Naive B cell (primary cell): Measurements from ENCODE around the gene FLOT1. TPM values are rescaled to one million over a fixed set of nuclear protein-coding genes. Genes with fewer than 3 reads are reported as not detected.
"Not testable (repeated sequence)": the region's sequence is repeated elsewhere in the genome, so short reads cannot be mapped to it uniquely, and the experiment has no call there.

Experiments used
- ATAC-seq, 2 donors: fragments of 150-1000 bp; cut with Tn5 transposase; 2 replicates each; pipeline ENCODE4 v1.10.0; 2021; ENCODE audit warnings: low read depth in 2 of 2, mild to moderate bottlenecking in 2 of 2, moderate library complexity in 2 of 2
- DNase-seq: peaks from one replicate; pipeline ENCODE4 v3.0.0; 2022
- H3K27ac Mint-ChIP-seq, 6 donors: one replicate each; pipeline ENCODE4 v1.8.0; 2020 to 2022; ENCODE audit warnings: mild to moderate bottlenecking in 6 of 6, mixed read lengths in 6 of 6, moderate library complexity in 5 of 6, inconsistent platforms in 2 of 6
- H3K27me3 Mint-ChIP-seq, 3 donors: one replicate each; pipeline ENCODE4 v1.8.0; 2021 to 2022; ENCODE audit warnings: mixed read lengths in 3 of 3, mild to moderate bottlenecking in 1 of 3
- H3K36me3 Mint-ChIP-seq, 2 donors: one replicate each; pipeline ENCODE4 v1.8.0; 2020 to 2022; ENCODE audit warnings: mixed read lengths in 2 of 2, inconsistent platforms in 1 of 2, mild to moderate bottlenecking in 1 of 2
- H3K4me1 Mint-ChIP-seq, 3 donors: one replicate each; pipeline ENCODE4 v1.8.0; 2020 to 2022; ENCODE audit warnings: mixed read lengths in 3 of 3, inconsistent platforms in 1 of 3, mild to moderate bottlenecking in 1 of 3, moderate library complexity in 1 of 3
- H3K4me3 Mint-ChIP-seq, 8 donors: one replicate each; pipeline ENCODE4 v1.8.0; 2020 to 2022; ENCODE audit warnings: mild to moderate bottlenecking in 8 of 8, mixed read lengths in 8 of 8, moderate library complexity in 8 of 8, inconsistent platforms in 2 of 8
- H3K9me3 Mint-ChIP-seq, 7 donors: one replicate each; pipeline ENCODE4 v1.8.0; 2020 to 2022; ENCODE audit warnings: mixed read lengths in 7 of 7, mild to moderate bottlenecking in 5 of 7, inconsistent platforms in 2 of 7, moderate library complexity in 1 of 7
- polyA plus RNA-seq, 6 donors: library from polyadenylated mRNA; unstranded; fragments of 300-500 nt; fragmentation: Illumina TruSeq; gene quantifications; one replicate each; pipeline ENCODE4 v1.2.3, GENCODE V29; 2021; ENCODE audit warnings: low read depth in 6 of 6

FLOT1 gene
- polyA plus RNA-seq, 6 donors from 2014 or later, result 43.5 to 65.2 (median 52.4) TPM

DNA sequence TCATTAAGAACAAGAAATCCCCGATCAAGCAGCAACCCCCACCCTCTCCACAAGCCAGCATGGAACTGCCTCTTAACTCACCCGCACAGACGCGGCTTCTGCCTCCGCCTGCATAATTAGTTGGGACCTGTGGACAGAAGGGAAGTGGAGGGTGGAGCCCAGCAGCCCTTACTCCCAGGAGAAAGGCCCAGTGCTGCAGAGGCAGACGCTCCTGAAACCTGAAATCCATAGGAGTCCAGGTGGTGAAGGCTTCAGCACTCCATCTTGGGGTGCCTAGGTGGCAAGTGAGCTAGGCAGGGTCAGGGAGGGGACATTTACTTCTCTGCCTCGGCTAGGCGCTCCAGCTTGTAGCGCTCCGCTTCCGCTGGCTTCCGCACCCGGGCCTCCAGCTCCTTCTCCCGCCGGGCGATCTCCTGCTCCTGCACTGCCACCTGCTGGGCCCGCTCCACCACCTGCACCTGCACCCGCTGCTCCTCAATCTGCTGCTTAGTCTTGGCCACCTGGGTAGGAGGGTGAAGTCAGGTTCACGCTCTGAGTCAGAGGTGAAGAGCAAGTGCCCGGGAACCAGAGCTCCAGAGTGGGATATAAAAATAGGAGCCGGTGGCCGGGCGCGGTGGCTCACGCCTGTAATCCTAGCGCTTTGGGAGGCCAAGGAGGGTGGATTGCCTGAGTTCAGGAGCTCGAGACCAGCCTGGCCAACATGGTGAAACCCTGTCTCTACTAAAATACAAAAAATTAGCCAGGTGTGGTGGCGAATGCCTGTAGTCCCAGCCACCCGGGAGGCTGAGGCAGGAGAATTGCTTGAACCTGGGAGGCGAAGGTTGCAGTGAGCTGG is 11.7 kb downstream of the FLOT1 start:
- peak overlapping the region in 2 of 6 donors; percentile 39 to 53 for H3K27ac Mint-ChIP-seq
- H3K4me1 Mint-ChIP-seq, result peaks cover 15 to 33% (median 17%) of the 10 kb centered on the region in 3 donors
- ATAC-seq, result peak; percentile 77 to 80
- H3K9me3 Mint-ChIP-seq, result no peaks in the 10 kb centered on the region
- H3K36me3 Mint-ChIP-seq, result no peaks in the 10 kb centered on the region
- DNase-seq, result peak; percentile 74
- H3K4me3 Mint-ChIP-seq, result peak overlapping the region in 5 of 8 donors; percentile 25 to 52 (median 32)
- no peaks in the 10 kb centered on the region for H3K27me3 Mint-ChIP-seq

DNA sequence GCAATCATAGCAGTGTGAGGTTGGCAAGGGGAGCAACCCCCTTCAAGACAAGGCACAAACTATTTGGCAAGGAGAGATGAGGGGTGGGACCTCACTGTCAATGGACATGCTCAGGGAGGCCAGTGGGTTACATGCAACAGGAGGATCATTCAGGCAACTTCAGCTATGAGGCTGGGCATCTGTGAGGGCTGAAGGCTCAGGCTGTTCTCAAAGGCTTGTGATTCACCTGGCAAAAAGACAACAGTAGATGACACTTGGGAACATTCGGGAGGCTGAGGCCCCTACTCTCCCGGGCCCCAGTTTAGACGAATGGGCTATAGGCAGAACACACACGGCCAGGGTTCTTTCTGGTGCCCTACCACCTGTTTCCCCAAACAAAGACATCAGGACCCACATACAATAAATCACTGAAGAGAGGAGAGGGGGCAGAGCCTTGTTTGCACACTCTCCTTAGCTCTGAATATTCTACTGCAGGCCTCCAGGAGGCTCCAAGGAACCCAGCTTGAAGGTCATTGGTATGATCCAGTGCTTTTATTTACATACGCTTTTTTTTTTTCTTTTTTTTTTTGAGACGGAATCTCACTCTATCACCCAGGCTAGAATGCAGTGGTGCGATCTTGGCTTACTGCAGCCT is 14.4 kb downstream of the FLOT1 start:
- Mint-ChIP-seq H3K4me1 (peaks cover 19 to 41% (median 34%) of the 10 kb centered on the region in 3 donors), H3K4me3 (no peak overlapping the region), H3K27me3 (no peaks in the 10 kb centered on the region), H3K27ac (peak overlapping the region in 3 of 6 donors; percentile 22 to 83 (median 81)), H3K36me3 (peaks cover under 1 to 19% of the 10 kb centered on the region in 2 donors), H3K9me3 (no peaks in the 10 kb centered on the region)
- no peak for ATAC-seq
- no peak for DNase-seq

DNA sequence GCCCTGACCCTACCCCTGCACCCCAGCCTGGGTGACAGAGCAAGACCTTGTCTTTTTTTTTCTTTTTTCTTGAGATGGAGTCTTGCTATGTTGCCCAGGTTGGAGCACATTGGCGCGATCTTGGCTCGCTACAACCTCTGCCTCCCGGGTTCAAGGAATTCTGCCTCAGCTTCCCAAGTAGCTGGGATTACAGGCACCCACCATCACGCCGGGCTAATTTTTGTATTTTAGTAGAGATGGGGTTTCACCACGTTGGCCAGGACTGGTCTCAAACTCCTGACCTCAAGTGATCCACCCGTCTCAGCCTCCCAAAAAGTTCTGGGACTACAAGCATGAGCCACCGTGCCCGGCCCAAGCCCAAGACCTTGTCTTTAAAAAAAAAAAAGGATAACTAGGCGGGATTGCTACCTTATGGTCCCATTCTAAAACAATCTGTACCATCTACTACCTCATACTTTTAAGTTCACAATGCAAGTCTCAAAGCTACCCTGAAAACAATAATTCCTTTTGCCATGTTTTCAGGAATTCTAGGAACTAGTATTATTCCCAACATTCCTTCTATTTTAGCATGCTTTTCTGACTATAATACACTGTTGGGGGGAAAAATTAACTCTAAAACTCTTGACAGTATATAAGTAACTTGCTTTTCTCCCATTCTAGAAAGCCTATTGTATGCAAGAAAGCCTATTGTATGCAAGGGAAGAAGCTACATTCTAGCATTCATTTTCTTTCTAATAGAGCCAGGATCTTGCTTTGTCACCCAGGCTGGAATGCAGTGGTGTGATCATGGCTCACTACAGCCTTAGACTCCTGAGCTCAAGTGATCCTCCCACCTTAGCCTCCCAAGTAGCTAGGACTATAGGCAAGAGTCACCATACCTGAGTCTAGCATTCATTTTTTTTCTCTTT is 15.7 kb downstream of the FLOT1 start:
- peaks cover 30 to 48% (median 46%) of the 10 kb centered on the region in 3 donors for H3K4me1 Mint-ChIP-seq
- H3K4me3 Mint-ChIP-seq, result no peak overlapping the region
- H3K9me3 Mint-ChIP-seq, result no peaks in the 10 kb centered on the region
- no peaks in the 10 kb centered on the region for H3K27me3 Mint-ChIP-seq
- no peak for DNase-seq
- peaks cover 7 to 25% of the 10 kb centered on the region in 2 donors for H3K36me3 Mint-ChIP-seq
- peak overlapping the region in 2 of 6 donors; percentile 53 to 62 for H3K27ac Mint-ChIP-seq
- no peak for ATAC-seq

DNA sequence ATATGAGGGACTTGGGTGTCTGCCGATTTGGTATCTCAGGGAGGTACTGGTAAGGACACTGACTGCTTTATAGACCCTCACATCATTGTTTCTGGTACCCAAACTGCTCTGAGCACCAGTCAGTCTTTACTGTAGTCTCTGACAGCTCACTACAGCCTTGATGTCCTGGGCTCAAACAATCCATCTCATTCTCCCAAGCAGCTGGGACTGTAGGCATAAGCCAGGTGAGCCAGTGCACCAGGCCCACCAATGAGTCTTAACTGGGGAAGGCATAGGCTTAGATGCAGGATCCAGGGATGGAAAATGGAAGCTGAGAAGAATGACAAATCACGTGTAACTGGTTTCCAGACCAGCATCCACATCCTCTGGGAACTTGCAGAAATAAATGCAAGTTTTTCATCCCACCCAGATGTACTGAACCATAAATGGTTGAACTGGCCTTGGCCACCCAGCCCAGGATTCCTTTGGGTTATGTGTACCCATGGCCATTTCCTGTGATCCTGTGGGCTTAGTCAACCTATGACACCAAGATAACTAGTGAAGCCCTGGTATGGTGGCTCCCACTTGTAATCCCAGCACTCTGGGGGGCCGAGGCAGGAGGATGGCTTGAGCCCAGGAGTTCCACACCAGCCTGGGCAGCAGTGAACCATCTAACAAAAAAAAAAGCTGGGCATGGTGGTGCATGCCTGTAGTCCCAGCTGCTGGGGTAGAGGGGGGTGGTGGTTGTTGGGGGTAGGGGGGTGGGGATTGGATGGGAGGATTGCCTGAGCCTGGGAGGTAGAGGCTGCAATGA is 16.6 kb downstream of the FLOT1 start:
- Mint-ChIP-seq H3K4me1 (peaks cover 31 to 50% (median 48%) of the 10 kb centered on the region in 3 donors), H3K36me3 (peaks cover 7 to 25% of the 10 kb centered on the region in 2 donors), H3K4me3 (no peak overlapping the region)

DNA sequence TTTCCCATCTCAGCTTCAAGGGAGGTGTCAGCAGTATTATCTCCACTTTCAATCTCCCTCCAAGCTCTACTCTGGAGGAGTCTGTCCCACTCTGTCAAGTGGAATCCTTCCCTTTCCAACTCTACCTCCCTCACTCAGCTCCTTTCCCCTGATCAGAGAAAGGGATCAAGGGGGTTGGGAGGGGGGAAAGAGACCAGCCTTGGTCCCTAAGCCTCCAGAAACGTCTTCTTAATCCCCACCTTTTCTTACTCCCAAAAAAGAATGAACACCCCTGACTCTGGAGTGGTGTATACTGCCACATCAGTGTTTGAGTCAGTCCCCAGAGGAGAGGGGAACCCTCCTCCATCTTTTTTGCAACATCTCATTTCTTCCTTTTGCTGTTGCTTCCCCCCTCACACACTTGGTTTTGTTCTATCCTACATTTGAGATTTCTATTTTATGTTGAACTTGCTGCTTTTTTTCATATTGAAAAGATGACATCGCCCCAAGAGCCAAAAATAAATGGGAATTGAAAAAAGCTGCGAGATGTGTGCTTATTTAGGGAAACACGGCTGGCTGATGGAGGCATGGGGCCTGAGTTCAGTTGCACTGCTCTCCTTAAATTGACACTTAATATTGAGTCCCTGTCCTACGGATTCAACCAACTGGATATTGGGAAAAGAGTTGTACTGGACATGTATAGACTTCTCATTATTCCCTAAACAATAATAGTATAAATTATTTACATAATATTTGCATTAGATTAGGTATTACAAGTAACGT is 17.4 kb downstream of the FLOT1 start:
- DNase-seq, result no peak
- H3K36me3 Mint-ChIP-seq, result peaks cover 7 to 25% of the 10 kb centered on the region in 2 donors
- no peak for ATAC-seq
- H3K9me3 Mint-ChIP-seq, result no peaks in the 10 kb centered on the region
- no peak overlapping the region for H3K4me3 Mint-ChIP-seq
- no peaks in the 10 kb centered on the region for H3K27me3 Mint-ChIP-seq
- H3K4me1 Mint-ChIP-seq, result peaks cover 23 to 42% (median 41%) of the 10 kb centered on the region in 3 donors
- H3K27ac Mint-ChIP-seq, result peak overlapping the region in 3 of 6 donors; percentile 69 to 81 (median 73)

More for the DNA sequence above, 16.6 kb downstream of the FLOT1 start:
- DNase-seq (no peak), ATAC-seq (no peak)
- Mint-ChIP-seq H3K27ac (peak overlapping the region in 4 of 6 donors; percentile 42 to 75 (median 69)), H3K9me3 (no peaks in the 10 kb centered on the region), H3K27me3 (no peaks in the 10 kb centered on the region)

DNA sequence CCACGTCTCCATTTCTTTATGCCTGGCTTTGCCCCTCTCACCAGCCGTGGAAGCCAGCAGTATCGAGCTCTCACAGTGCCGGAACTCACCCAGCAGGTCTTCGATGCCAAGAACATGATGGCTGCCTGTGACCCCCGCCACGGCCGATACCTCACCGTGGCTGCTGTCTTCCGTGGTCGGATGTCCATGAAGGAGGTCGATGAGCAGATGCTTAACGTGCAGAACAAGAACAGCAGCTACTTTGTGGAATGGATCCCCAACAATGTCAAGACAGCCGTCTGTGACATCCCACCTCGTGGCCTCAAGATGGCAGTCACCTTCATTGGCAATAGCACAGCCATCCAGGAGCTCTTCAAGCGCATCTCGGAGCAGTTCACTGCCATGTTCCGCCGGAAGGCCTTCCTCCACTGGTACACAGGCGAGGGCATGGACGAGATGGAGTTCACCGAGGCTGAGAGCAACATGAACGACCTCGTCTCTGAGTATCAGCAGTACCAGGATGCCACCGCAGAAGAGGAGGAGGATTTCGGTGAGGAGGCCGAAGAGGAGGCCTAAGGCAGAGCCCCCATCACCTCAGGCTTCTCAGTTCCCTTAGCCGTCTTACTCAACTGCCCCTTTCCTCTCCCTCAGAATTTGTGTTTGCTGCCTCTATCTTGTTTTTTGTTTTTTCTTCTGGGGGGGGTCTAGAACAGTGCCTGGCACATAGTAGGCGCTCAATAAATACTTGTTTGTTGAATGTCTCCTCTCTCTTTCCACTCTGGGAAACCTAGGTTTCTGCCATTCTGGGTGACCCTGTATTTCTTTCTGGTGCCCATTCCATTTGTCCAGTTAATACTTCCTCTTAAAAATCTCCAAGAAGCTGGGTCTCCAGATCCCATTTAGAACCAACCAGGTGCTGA is 18.4 kb downstream of the FLOT1 start:
- peaks cover 7 to 25% of the 10 kb centered on the region in 2 donors for H3K36me3 Mint-ChIP-seq
- H3K4me1 Mint-ChIP-seq, result peaks cover 30 to 47% (median 44%) of the 10 kb centered on the region in 3 donors
- H3K27ac Mint-ChIP-seq, result peak overlapping the region in 4 of 6 donors; percentile 30 to 73 (median 65)
- DNase-seq, H3K27me3 Mint-ChIP-seq, ATAC-seq, H3K9me3 Mint-ChIP-seq: not testable (repeated sequence)
- peak overlapping the region in 5 of 8 donors; percentile 3 to 75 (median 41) for H3K4me3 Mint-ChIP-seq

DNA sequence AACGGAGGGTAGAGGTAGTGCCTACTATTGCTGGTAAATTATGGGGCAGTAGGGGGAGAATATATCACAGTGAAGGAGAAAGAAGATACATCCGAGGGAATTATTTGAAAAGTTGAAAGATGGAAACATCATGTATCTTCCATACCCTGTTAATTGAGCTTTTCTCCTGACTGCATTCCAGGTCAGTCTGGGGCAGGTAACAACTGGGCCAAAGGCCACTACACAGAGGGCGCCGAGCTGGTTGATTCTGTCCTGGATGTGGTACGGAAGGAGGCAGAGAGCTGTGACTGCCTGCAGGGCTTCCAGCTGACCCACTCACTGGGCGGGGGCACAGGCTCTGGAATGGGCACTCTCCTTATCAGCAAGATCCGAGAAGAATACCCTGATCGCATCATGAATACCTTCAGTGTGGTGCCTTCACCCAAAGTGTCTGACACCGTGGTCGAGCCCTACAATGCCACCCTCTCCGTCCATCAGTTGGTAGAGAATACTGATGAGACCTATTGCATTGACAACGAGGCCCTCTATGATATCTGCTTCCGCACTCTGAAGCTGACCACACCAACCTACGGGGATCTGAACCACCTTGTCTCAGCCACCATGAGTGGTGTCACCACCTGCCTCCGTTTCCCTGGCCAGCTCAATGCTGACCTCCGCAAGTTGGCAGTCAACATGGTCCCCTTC is 19.2 kb downstream of the FLOT1 start:
- Mint-ChIP-seq H3K4me1 (peaks cover 30 to 51% (median 44%) of the 10 kb centered on the region in 3 donors), H3K4me3 (peak overlapping the region in 5 of 8 donors; percentile 41 to 100 (median 95)), H3K36me3 (peaks cover 7 to 25% of the 10 kb centered on the region in 2 donors), H3K27ac (peak overlapping the region in 5 of 6 donors; percentile 30 to 97 (median 68))
- ATAC-seq, H3K9me3 Mint-ChIP-seq, H3K27me3 Mint-ChIP-seq, DNase-seq: not testable (repeated sequence)

DNA sequence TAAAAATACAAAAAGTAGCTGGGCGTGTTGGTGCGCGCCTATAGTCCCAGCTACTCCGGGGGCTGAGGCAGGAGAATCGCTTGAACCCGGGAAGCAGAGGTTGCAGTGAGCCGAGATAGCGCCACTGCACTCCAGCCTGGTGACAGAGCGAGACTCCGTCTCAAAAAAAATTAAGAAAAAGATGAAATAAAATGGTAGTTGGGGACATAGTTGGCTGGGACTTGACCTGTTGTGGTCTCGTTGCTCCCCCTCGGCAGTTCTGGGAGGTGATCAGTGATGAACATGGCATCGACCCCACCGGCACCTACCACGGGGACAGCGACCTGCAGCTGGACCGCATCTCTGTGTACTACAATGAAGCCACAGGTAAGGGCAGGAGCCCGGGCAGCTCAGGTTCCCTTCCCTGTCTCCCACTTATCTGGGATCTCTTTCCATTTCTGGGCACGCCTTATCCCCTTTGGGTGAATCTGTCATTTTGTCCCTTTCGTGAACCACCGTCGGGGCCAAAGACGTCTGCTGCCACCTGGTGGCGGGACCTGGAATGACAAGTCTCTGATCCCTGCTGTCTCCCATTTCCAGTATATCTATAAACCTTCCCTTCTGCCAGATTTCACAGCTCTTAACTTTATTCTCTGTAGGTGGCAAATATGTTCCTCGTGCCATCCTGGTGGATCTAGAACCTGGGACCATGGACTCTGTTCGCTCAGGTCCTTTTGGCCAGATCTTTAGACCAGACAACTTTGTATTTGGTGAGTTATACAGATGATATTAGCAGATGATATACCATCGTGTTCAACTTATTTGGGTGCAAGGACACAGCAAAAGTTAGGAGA is 20.0 kb downstream of the FLOT1 start:
- Mint-ChIP-seq H3K9me3 (no peaks in the 10 kb centered on the region), H3K27me3 (no peaks in the 10 kb centered on the region), H3K27ac (peak overlapping the region; percentile 91 to 98 (median 96)), H3K4me1 (peaks cover 33 to 54% (median 48%) of the 10 kb centered on the region in 3 donors), H3K4me3 (peak overlapping the region; percentile 89 to 100 (median 99)), H3K36me3 (peaks cover 7 to 25% of the 10 kb centered on the region in 2 donors)
- DNase-seq, result peak; percentile 77
- no peak for ATAC-seq

DNA sequence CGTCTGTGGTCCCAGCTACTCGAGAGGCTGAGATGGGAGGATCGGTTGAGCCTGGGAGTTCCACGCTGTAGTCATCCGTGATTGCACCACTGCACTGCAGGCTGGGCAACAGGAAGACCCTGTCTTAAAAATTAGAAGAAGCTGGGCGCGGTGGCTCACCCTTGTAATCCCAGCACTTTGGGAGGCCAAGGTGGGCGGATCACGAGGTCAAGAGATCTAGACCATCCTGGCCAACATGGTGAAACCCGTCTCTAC is 20.5 kb downstream of the FLOT1 start:
- H3K27ac Mint-ChIP-seq, result peak overlapping the region in 5 of 6 donors; percentile 93 to 98 (median 97)
- not testable (repeated sequence) for ATAC-seq, DNase-seq, H3K27me3 Mint-ChIP-seq, H3K9me3 Mint-ChIP-seq
- peaks cover 37 to 60% (median 53%) of the 10 kb centered on the region in 3 donors for H3K4me1 Mint-ChIP-seq
- peaks cover 9 to 25% of the 10 kb centered on the region in 2 donors for H3K36me3 Mint-ChIP-seq
- H3K4me3 Mint-ChIP-seq, result peak overlapping the region; percentile 89 to 100 (median 99)
